Suprapubic skin (tissue), 4 donors: ENCODE data around the gene PLCL2. TPM values are rescaled to one million over a fixed set of nuclear protein-coding genes. Genes with fewer than 3 reads are reported as not detected.

Source experiments
- DNase-seq, 2 donors: peaks; one replicate each; pipeline ENCODE4 v3.0.0-alpha.2; 2019; ENCODE audit warnings: low spot score in 2 of 2
- H3K27ac ChIP-seq: fragments of 200-600 bp; sonication (generic); one replicate; pipeline ENCODE4 v1.5.1; 2019
- H3K27me3 ChIP-seq: fragments of 200-600 bp; sonication (generic); one replicate; pipeline ENCODE4 v1.5.1; 2019
- H3K36me3 ChIP-seq: fragments of 200-600 bp; sonication (generic); one replicate; pipeline ENCODE4 v1.5.1; 2019
- H3K4me1 ChIP-seq: fragments of 200-600 bp; sonication (generic); one replicate; pipeline ENCODE4 v1.5.1; 2019
- H3K4me3 ChIP-seq: fragments of 200-600 bp; sonication (generic); one replicate; pipeline ENCODE4 v1.5.1; 2019; ENCODE audit warnings: mild to moderate bottlenecking
- H3K9me3 ChIP-seq: fragments of 200-600 bp; sonication (generic); one replicate; pipeline ENCODE4 v1.5.1; 2019
- EP300 ChIP-seq: sonication (generic); formaldehyde crosslinking; IDR thresholded peaks from one replicate; pipeline ENCODE4 v1.6.1; 2017; ENCODE audit warnings: antibody characterized with exemption
- POLR2A ChIP-seq, 2 donors: fragments of 450-650 bp; IDR thresholded peaks; one replicate each; pipeline ENCODE4 v1.6.1; 2017; ENCODE audit warnings: antibody characterized with exemption in 2 of 2, mild to moderate bottlenecking in 2 of 2, moderate library complexity in 2 of 2
- POLR2AphosphoS5 ChIP-seq, 3 donors: sonication (generic); formaldehyde crosslinking; IDR thresholded peaks; one replicate each; pipeline ENCODE4 v1.6.1; 2017; ENCODE audit warnings: antibody characterized with exemption in 3 of 3
- WGBS: methylation state at CpG from one replicate; pipeline ENCODE4 v1.1.5; 2018; 5-methylcytosine and 5-hydroxymethylcytosine counted together
- total RNA-seq, 4 donors: library from RNA; depleted of rRNA; stranded (reverse); fragments of >200 nt; gene quantifications; one replicate each; pipeline ENCODE4 v1.1.0, GENCODE V29; 2016
- TF ChIP-seq, protein P1 (sequence below), 2 donors: fragments of 200-600 bp in 1 of 2; fragments of 450-650 bp in 1 of 2; sonication (generic) in 1 of 2; IDR thresholded peaks; one replicate each; pipeline ENCODE4 v1.5.1; 2016 to 2019; ENCODE audit warnings: antibody characterized with exemption in 2 of 2, mild to moderate bottlenecking in 1 of 2, moderate library complexity in 1 of 2

Gene PLCL2
- total RNA-seq, 4 donors from 2014 or later = 1.5 to 4.2 (median 1.9) TPM

DNA sequence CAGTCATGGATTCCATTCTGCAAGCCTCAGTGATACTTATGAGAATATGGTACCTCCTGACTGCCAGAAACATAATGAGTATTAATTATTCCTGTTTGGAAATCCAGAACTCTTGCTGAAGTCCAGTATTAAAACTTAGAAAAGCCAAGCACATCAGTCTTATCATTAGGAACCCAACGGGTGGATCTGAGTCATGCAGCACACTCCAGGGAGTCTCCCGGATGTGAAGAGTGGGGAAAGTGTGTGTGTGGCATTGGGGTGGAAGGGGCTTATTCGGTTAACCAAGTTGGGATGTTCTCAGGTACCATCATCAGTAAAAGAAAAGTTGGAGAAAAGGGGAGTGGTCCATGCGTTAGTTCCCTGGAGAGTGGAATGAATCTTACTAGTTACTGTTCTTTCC is 181.1 kb downstream of the PLCL2 start:
- DNase-seq = no peak
- Histone ChIP-seq H3K27ac (no peak overlapping the region), H3K36me3 (no peaks in the 10 kb centered on the region), H3K4me1 (no peaks in the 10 kb centered on the region), H3K4me3 (no peak overlapping the region), H3K27me3 (no peaks in the 10 kb centered on the region), H3K9me3 (no peaks in the 10 kb centered on the region)
- TF ChIP-seq POLR2A (IDR thresholded peaks at IDR 0.05) = no peak
- WGBS = 95% methylated on average over 4 of the region's 4 CpGs

DNA sequence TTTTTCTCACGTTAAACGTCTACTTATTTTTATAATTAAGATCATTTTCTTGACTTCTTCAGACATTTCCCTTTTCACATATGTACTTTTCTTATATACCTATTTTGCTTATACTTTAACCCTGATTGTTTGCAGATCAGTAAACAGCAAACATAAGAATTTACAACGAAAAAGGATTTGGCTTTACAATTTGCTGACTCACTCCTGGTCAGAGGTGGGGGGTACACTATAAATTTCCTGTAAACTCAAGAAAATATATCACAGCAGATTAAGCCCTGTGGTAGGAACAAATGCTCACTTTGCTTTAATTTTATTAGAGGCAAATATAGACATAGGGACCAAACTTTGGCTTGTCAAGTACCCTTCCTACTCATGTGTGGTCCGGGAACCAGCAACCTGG is 185.0 kb downstream of the PLCL2 start:
- no peak for TF ChIP-seq POLR2AphosphoS5 (IDR thresholded peaks at IDR 0.05)
- no peak for TF ChIP-seq POLR2A (IDR thresholded peaks at IDR 0.05)
- TF ChIP-seq, protein P1, sequence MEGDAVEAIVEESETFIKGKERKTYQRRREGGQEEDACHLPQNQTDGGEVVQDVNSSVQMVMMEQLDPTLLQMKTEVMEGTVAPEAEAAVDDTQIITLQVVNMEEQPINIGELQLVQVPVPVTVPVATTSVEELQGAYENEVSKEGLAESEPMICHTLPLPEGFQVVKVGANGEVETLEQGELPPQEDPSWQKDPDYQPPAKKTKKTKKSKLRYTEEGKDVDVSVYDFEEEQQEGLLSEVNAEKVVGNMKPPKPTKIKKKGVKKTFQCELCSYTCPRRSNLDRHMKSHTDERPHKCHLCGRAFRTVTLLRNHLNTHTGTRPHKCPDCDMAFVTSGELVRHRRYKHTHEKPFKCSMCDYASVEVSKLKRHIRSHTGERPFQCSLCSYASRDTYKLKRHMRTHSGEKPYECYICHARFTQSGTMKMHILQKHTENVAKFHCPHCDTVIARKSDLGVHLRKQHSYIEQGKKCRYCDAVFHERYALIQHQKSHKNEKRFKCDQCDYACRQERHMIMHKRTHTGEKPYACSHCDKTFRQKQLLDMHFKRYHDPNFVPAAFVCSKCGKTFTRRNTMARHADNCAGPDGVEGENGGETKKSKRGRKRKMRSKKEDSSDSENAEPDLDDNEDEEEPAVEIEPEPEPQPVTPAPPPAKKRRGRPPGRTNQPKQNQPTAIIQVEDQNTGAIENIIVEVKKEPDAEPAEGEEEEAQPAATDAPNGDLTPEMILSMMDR (IDR thresholded peaks at IDR 0.05) = no peak
- no peak for TF ChIP-seq EP300
- 94% methylated on average over 4 of the region's 4 CpGs for WGBS
- H3K4me1 ChIP-seq = no peaks in the 10 kb centered on the region
- no peaks in the 10 kb centered on the region for H3K36me3 ChIP-seq
- H3K9me3 ChIP-seq = no peaks in the 10 kb centered on the region
- DNase-seq = no peak
- H3K27ac ChIP-seq = no peak overlapping the region
- no peaks in the 10 kb centered on the region for H3K27me3 ChIP-seq
- H3K4me3 ChIP-seq = no peak overlapping the region

DNA sequence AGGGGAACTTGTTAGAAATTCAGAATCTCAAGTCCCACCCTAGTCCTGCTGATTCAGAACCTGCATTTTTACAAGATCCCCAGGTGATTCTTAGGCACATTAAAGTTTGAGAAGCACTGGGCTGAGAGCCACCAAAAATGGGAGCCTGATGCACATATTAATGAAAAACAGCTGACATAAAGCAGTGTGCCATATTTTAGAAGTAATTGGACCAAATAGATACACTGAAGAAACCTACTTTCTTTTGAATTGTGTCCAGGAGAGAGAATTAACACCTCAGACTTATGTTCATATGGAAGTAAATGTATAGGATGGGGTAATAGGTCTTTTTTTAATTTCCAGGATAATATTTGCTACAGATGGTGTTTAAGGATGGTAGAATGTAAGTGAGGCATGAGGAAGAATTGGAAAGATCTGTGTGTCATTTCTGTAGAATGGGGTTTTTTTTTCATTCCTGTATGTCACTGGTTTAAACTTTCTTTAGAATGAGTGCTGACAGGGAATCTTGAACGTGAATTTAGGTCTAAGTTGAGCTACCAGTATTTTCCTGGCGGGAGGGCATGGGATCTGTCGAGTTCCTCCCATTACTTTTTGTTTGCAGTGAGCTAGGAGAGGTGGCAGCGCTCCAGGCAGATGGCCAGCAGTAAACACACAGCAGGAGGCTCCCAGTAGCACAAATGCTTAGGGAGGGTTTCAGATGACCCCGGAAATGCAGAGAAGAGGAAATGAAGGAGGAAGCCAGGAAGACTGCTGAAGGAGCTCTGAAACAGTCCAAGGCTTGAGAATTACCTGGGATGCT is 185.6 kb downstream of the PLCL2 start:
- TF ChIP-seq POLR2A (IDR thresholded peaks at IDR 0.05) (no peak), EP300 (no peak), POLR2AphosphoS5 (IDR thresholded peaks at IDR 0.05) (no peak)
- TF ChIP-seq, protein P1 (IDR thresholded peaks at IDR 0.05) = no peak
- Histone ChIP-seq H3K9me3 (no peaks in the 10 kb centered on the region), H3K4me3 (no peak overlapping the region), H3K36me3 (no peaks in the 10 kb centered on the region), H3K4me1 (no peaks in the 10 kb centered on the region), H3K27me3 (no peaks in the 10 kb centered on the region), H3K27ac (no peak overlapping the region)
- WGBS = 40% methylated on average over 5 of the region's 5 CpGs
- no peak for DNase-seq

DNA sequence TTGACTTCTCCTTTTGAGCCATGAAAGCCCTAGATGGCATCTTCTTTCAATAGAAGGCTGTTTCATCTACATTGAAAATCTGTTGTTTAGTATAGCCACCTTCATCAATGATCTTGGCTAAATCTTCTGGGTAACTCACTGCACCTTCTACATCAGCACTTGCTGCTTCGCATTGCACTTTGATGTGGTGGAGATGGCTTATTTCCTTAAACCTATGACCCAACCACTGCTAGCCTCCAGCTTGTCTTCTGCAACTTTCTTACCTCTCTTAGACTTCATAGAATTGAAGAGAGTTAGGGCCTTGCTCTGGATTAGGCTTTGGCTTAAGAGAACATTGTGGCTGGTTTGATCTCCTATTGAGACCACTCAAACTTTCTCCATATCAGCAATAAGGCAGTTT is 189.8 kb downstream of the PLCL2 start:
- Histone ChIP-seq H3K27me3 (no peaks in the 10 kb centered on the region), H3K4me1 (no peaks in the 10 kb centered on the region), H3K36me3 (no peaks in the 10 kb centered on the region), H3K27ac (no peak overlapping the region), H3K4me3 (no peak overlapping the region), H3K9me3 (no peaks in the 10 kb centered on the region)
- 83% methylated on average over 1 of the region's 1 CpG for WGBS
- DNase-seq = no peak
- TF ChIP-seq, protein P1 (IDR thresholded peaks at IDR 0.05) = no peak
- TF ChIP-seq EP300 (no peak), POLR2AphosphoS5 (IDR thresholded peaks at IDR 0.05) (no peak), POLR2A (IDR thresholded peaks at IDR 0.05) (no peak)

DNA sequence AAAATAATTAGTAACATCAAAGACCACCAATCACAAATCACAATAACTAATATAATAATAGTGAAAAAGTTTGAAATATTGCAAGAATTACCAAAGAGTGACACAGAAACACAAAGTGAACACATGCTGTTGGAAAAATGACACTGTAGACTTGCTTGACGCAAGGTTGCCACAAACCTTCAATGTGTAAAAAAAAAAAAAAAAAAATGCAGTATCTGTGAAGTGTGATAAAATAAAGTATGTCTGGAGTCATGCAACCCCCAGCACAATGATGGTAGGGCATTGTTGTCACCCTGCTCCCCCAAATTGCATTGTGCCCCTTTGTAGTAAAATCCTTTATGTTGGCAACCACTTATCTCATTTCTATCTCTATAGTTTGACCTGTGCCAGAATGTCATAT is 190.6 kb downstream of the PLCL2 start:
- DNase-seq = no peak
- Histone ChIP-seq H3K27ac (no peak overlapping the region), H3K9me3 (no peaks in the 10 kb centered on the region), H3K27me3 (no peaks in the 10 kb centered on the region), H3K4me1 (no peaks in the 10 kb centered on the region), H3K36me3 (no peaks in the 10 kb centered on the region), H3K4me3 (no peak overlapping the region)
- TF ChIP-seq POLR2AphosphoS5 (IDR thresholded peaks at IDR 0.05) (no peak), POLR2A (IDR thresholded peaks at IDR 0.05) (no peak), EP300 (no peak)
- TF ChIP-seq, protein P1 (IDR thresholded peaks at IDR 0.05) = no peak
- WGBS = 92% methylated on average over 1 of the region's 1 CpG

DNA sequence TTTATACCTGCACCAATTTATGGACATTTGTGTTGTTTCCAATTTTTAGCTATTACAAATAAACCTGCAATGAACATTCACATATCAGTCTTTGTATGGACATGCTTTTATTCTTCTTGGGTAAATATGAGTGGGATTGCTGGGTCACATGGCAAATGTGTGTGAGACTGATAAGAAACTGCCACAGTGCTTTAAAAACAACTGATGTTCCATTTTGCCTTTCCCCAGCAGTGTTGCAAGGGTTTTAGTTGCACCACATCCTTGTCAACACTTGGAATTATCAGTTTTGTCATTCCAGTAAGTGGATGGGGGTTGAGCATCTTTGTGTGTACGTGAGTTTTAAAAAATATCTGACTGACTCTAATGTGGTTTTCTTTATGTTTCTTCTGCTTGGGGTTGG is 191.2 kb downstream of the PLCL2 start:
- no peak for TF ChIP-seq POLR2AphosphoS5 (IDR thresholded peaks at IDR 0.05)
- TF ChIP-seq, protein P1 (IDR thresholded peaks at IDR 0.05) = no peak
- TF ChIP-seq EP300 = no peak
- TF ChIP-seq POLR2A (IDR thresholded peaks at IDR 0.05) = no peak
- Histone ChIP-seq H3K4me1 (no peaks in the 10 kb centered on the region), H3K27ac (no peak overlapping the region), H3K9me3 (no peaks in the 10 kb centered on the region), H3K4me3 (no peak overlapping the region), H3K36me3 (no peaks in the 10 kb centered on the region), H3K27me3 (no peaks in the 10 kb centered on the region)
- DNase-seq = no peak
- WGBS = 97% methylated on average over 1 of the region's 1 CpG
